Testis (tissue), 2 donors: ENCODE results near the gene PGM2L1.

ENCODE experiments used
- POLR2A ChIP-seq: fragments of 450-650 bp; IDR thresholded peaks from one replicate; pipeline ENCODE4 v1.6.1; 2017; ENCODE audit warnings: antibody characterized with exemption, mild to moderate bottlenecking, moderate library complexity
- TF ChIP-seq, protein P1 (sequence below), 3 experiments: fragments of 450-650 bp in 2 of 3; fragments of 200-600 bp in 1 of 3; sonication (generic) in 1 of 3; IDR thresholded peaks; one replicate each; pipeline ENCODE4 v1.5.1; 2016 to 2019; ENCODE audit warnings: antibody characterized with exemption in 3 of 3, mild to moderate bottlenecking in 2 of 3, moderate library complexity in 1 of 3

DNA sequence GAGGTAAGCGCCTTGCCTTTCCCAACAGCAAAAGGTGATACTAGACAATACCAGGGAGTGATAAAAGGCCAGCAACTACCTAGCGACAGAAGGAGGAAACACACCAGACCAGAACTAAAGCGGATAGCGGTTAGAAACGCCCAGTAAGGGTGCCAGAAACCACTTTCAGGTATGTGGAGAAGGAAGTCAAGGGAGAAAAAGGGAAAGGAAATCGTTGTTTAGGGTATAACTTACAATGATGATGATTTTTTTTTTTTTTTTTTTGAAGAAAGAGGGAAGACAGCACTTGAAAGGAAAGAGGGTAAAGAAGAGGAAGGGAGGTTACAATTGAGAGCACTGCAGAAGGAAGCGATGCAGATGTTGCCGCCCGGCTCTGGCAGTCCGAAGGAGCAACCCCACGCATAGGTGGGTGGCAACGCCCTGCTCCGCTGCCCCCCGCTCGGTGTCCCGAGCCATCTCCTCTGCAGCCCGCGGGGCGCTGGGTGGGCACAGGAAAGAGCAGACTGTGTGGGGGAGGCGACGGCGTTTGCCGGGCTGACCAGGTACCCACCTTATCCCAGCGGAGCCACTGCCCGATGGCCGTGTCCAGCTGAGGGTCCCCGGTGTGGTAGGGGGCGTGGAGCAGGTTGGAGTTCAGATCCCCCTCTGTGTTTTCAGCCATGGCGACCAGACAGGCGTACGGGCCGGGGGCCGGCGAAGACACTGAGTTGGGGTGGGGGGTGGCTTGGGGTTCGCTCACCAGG, 561 bp downstream of the PGM2L1 start:
- TF ChIP-seq, protein P1, sequence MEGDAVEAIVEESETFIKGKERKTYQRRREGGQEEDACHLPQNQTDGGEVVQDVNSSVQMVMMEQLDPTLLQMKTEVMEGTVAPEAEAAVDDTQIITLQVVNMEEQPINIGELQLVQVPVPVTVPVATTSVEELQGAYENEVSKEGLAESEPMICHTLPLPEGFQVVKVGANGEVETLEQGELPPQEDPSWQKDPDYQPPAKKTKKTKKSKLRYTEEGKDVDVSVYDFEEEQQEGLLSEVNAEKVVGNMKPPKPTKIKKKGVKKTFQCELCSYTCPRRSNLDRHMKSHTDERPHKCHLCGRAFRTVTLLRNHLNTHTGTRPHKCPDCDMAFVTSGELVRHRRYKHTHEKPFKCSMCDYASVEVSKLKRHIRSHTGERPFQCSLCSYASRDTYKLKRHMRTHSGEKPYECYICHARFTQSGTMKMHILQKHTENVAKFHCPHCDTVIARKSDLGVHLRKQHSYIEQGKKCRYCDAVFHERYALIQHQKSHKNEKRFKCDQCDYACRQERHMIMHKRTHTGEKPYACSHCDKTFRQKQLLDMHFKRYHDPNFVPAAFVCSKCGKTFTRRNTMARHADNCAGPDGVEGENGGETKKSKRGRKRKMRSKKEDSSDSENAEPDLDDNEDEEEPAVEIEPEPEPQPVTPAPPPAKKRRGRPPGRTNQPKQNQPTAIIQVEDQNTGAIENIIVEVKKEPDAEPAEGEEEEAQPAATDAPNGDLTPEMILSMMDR (IDR thresholded peaks at IDR 0.05) = no peak
- no peak for TF ChIP-seq POLR2A
